ENCODE results near the gene EPB41L3. TPM values are rescaled to one million over a fixed set of nuclear protein-coding genes. Genes with fewer than 3 reads are reported as not detected.
A peak's percentile ranks its signal among the peaks of the same experiment; 100 is the strongest.

Gene EPB41L3
- total RNA-seq, 1 experiment from 2014 or later: 20.6 TPM

GRCh38 chr18:5447442-5447841, 96.4 kb downstream of the EPB41L3 start:
- CTCF ChIA-PET: interaction anchor here (1.4 to 1.8 kb wide), 2 partner anchors 10 to 99 kb away, joined by 5 to 6 read pairs; no protein-coding TSS in a partner anchor
- no peak overlapping the region for H3K27ac Mint-ChIP-seq
- POLR2A ChIA-PET: interaction anchor here (0.6 kb wide), 1 partner anchor 520 kb away, joined by 4 read pairs; no protein-coding TSS in a partner anchor

DNA sequence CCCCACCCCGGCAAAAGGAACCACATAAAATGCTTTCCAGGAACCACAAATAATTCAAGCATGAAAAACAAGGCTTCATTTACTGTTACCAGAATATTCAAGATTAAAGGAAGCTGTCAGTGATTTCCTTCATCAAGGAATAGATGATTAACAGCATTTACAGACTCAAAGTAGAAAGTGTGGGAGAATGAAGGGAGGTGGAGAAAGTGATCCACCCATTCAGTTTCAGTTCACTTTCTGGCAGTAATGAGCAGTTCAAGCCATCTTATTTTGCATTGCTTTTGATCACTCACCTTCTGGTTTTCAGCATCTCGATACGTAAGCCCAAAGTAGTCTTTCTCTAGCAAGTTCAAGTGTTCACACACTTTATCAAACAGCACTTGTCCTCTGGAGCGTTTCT, 99.0 kb downstream of the EPB41L3 start:
- Mint-ChIP-seq H3K4me3 (no peak overlapping the region), H3K9me3 (peaks cover 3% of the 10 kb centered on the region; the same call in 1 of the 2 replicates), H3K36me3 (no peaks in the 10 kb centered on the region), H3K27ac (no peak overlapping the region), H3K4me1 (no peaks in the 10 kb centered on the region), H3K27me3 (ENCODE audit: low read depth) (no peaks in the 10 kb centered on the region)
- no peak for ATAC-seq
- ChIA-PET CTCF (no interaction called here), POLR2A (no interaction called here)
- TF ChIP-seq MYBL2 (CRISPR knock-in tag; IDR thresholded peaks at IDR 0.05): no peak
- DNase-seq (ENCODE audit: low spot score): no peak

More at GRCh38 chr18:5447442-5447841, 96.4 kb downstream of the EPB41L3 start:
- Mint-ChIP-seq H3K27me3 (ENCODE audit: low read depth) (no peaks in the 10 kb centered on the region), H3K4me3 (no peak overlapping the region), H3K9me3 (no peaks in the 10 kb centered on the region), H3K4me1 (no peaks in the 10 kb centered on the region), H3K36me3 (no peaks in the 10 kb centered on the region)
- no peak for DNase-seq (ENCODE audit: low spot score)
- TF ChIP-seq GABPB1 (CRISPR knock-in tag; IDR thresholded peaks at IDR 0.05) (peak; percentile 91), OVOL2 (CRISPR knock-in tag; IDR thresholded peaks at IDR 0.05; ENCODE audit: borderline replicate concordance) (no peak)
- no peak for ATAC-seq

DNA sequence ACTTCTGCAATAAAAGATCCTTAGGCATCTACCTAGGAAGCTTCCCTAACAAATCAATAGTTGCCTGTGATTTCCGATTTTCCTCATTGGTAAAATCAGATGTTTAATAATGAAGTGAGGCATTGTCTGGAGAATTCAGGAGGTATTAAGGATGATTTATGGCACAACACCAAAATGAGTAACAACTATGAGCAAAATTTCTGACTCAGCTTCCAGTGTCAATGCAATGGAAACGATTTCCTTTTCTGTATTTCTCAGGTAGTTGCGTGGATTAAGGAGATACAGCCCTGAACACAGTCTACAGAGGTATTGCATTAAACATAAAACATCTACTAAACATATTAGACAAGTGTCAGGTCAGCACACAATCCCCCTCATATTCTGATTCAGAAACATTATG, 99.5 kb downstream of the EPB41L3 start:
- Mint-ChIP-seq H3K27ac (no peak overlapping the region), H3K27me3 (ENCODE audit: low read depth) (no peaks in the 10 kb centered on the region), H3K4me3 (no peak overlapping the region), H3K36me3 (no peaks in the 10 kb centered on the region), H3K4me1 (no peaks in the 10 kb centered on the region), H3K9me3 (peaks cover 3% of the 10 kb centered on the region; the same call in 1 of the 2 replicates)
- ChIA-PET POLR2A (no interaction called here), CTCF (no interaction called here)
- TF ChIP-seq, protein P1, sequence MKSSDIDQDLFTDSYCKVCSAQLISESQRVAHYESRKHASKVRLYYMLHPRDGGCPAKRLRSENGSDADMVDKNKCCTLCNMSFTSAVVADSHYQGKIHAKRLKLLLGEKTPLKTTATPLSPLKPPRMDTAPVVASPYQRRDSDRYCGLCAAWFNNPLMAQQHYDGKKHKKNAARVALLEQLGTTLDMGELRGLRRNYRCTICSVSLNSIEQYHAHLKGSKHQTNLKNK (CRISPR knock-in tag; IDR thresholded peaks at IDR 0.05): no peak
- TF ChIP-seq ZNF317 (CRISPR knock-in tag; IDR thresholded peaks at IDR 0.05; ENCODE audit: borderline replicate concordance, low read depth) (no peak), ELF4 (CRISPR knock-in tag; IDR thresholded peaks at IDR 0.05; ENCODE audit: low read depth) (no peak), KAT7 (CRISPR knock-in tag; IDR thresholded peaks at IDR 0.05; ENCODE audit: borderline replicate concordance) (no peak), OVOL2 (CRISPR knock-in tag; IDR thresholded peaks at IDR 0.05; ENCODE audit: borderline replicate concordance) (no peak)
- TF ChIP-seq, protein P2, sequence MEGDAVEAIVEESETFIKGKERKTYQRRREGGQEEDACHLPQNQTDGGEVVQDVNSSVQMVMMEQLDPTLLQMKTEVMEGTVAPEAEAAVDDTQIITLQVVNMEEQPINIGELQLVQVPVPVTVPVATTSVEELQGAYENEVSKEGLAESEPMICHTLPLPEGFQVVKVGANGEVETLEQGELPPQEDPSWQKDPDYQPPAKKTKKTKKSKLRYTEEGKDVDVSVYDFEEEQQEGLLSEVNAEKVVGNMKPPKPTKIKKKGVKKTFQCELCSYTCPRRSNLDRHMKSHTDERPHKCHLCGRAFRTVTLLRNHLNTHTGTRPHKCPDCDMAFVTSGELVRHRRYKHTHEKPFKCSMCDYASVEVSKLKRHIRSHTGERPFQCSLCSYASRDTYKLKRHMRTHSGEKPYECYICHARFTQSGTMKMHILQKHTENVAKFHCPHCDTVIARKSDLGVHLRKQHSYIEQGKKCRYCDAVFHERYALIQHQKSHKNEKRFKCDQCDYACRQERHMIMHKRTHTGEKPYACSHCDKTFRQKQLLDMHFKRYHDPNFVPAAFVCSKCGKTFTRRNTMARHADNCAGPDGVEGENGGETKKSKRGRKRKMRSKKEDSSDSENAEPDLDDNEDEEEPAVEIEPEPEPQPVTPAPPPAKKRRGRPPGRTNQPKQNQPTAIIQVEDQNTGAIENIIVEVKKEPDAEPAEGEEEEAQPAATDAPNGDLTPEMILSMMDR (IDR thresholded peaks at IDR 0.05): no peak
- TF ChIP-seq, protein P3, sequence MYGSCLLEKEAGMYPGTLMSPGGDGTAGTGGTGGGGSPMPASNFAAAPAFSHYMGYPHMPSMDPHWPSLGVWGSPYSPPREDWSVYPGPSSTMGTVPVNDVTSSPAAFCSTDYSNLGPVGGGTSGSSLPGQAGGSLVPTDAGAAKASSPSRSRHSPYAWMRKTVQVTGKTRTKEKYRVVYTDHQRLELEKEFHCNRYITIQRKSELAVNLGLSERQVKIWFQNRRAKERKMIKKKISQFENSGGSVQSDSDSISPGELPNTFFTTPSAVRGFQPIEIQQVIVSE (CRISPR knock-in tag; IDR thresholded peaks at IDR 0.05; ENCODE audit: borderline replicate concordance): no peak
- DNase-seq (ENCODE audit: low spot score) (no peak), ATAC-seq (no peak)

DNA sequence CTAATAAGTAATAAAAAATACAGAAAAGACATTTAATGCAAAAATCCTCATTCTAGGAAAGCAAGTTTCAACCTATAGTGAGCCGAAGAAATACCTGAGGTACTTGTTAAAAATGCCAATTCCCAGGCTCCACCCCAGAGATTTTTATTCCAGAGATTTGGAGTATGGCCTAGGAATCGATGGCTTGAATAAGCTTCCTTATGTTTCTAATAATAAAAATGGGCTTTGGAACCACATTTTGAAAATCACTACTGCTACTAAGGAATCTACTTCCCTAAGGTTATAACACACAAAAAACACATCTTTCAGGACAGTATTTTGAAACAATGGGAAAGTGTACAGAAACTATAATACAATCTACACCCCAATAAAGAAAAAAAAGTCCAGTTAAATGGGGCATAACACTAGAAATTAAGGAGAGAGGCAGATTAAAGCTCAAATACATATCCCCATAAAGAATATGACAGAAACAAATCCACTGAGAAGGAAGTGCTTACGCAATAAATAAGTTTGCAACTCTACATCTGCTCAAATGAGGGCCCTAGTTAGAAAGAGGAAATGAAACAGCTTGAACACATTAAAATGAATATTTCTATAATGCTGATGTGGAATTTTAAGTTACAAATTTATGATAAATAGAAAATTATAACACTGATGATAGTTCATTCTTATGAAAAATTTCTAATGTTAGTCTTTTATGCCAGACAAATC, 103.7 kb downstream of the EPB41L3 start:
- CTCF ChIA-PET: no interaction called here
- ATAC-seq (no peak), DNase-seq (ENCODE audit: low spot score) (no peak)
- Mint-ChIP-seq H3K4me3 (no peak overlapping the region), H3K4me1 (no peaks in the 10 kb centered on the region), H3K36me3 (no peaks in the 10 kb centered on the region), H3K27ac (no peak overlapping the region; the same call in 1 of the 2 replicates), H3K9me3 (peaks cover 3% of the 10 kb centered on the region; the same call in 1 of the 2 replicates), H3K27me3 (ENCODE audit: low read depth) (no peaks in the 10 kb centered on the region)
- POLR2A ChIA-PET: no interaction called here
- no peak for TF ChIP-seq KAT7 (CRISPR knock-in tag; IDR thresholded peaks at IDR 0.05; ENCODE audit: borderline replicate concordance)
- TF ChIP-seq ATF2 (CRISPR knock-in tag; IDR thresholded peaks at IDR 0.05; ENCODE audit: borderline replicate concordance, low read depth): no peak
- TF ChIP-seq PREB (CRISPR knock-in tag; IDR thresholded peaks at IDR 0.05; ENCODE audit: borderline replicate concordance): no peak
- no peak for TF ChIP-seq JUN (CRISPR knock-in tag; IDR thresholded peaks at IDR 0.05)
- no peak for TF ChIP-seq ZNF671 (CRISPR knock-in tag; IDR thresholded peaks at IDR 0.05)
- no peak for TF ChIP-seq SP1 (CRISPR knock-in tag; conservative IDR thresholded peaks at IDR 0.05)
- TF ChIP-seq, protein P2 (IDR thresholded peaks at IDR 0.05): no peak
- no peak for TF ChIP-seq FOXP4 (CRISPR knock-in tag; IDR thresholded peaks at IDR 0.05)
